CD14-positive monocyte (primary cell): Measurements from ENCODE around the gene MLLT3. TPM values are rescaled to one million over a fixed set of nuclear protein-coding genes. Genes with fewer than 3 reads are reported as not detected.

Experiments used
- DNase-seq, 3 donors: peaks; one replicate each; pipeline ENCODE4 v3.0.0-alpha.2; 2011 to 2022
- H2AFZ ChIP-seq: 2 replicates; pipeline ENCODE4 v1.6.0; 2012; ENCODE audit warnings: mild to moderate bottlenecking, low read depth, low read length, inconsistent platforms; ENCODE audit not compliant: insufficient read depth, poor library complexity, severe bottlenecking
- H3K27ac ChIP-seq, 2 donors: 1 replicate in 1 of 2; 2 replicates in 1 of 2; pipeline ENCODE4 v1.5.1; 2012 to 2013; ENCODE audit warnings: low read length in 2 of 2, control low read depth in 1 of 2, inconsistent platforms in 1 of 2, low read depth in 1 of 2, mild to moderate bottlenecking in 1 of 2
- H3K27me3 ChIP-seq, 2 donors: one replicate each; pipeline versions ENCODE4 v1.6.0 to v1.6.1; 2011 to 2013; ENCODE audit warnings: low read length in 2 of 2; ENCODE audit not compliant: control insufficient read depth in 2 of 2, insufficient read depth in 2 of 2
- H3K36me3 ChIP-seq, 2 donors: replicated peaks in 1 of 2; 1 replicate in 1 of 2; 2 replicates in 1 of 2; pipeline versions ENCODE4 v1.5.1 to v1.6.1; 2012 to 2013; ENCODE audit warnings: low read length in 2 of 2, control low read depth in 1 of 2, inconsistent platforms in 1 of 2, mild to moderate bottlenecking in 1 of 2; ENCODE audit not compliant: insufficient read depth in 2 of 2, control insufficient read depth in 1 of 2
- H3K4me1 ChIP-seq, 2 donors: 1 replicate in 1 of 2; 2 replicates in 1 of 2; pipeline versions ENCODE4 v1.5.1 to v1.6.1; 2012 to 2013; ENCODE audit warnings: low read length in 2 of 2, control low read depth in 1 of 2, inconsistent platforms in 1 of 2, mild to moderate bottlenecking in 1 of 2, moderate library complexity in 1 of 2; ENCODE audit not compliant: insufficient read depth in 2 of 2, control insufficient read depth in 1 of 2
- H3K4me2 ChIP-seq: replicated peaks from 2 replicates; pipeline ENCODE3; 2012; ENCODE audit warnings: low read length, moderate library complexity, mild to moderate bottlenecking; ENCODE audit not compliant: poor library complexity, severe bottlenecking; ENCODE audit errors: extremely low read depth
- H3K4me3 ChIP-seq, 3 experiments: fragments of 200-600 bp in 1 of 3; sonication (generic) in 1 of 3; replicated peaks in 1 of 3; 1 replicate in 2 of 3; 2 replicates in 1 of 3; pipeline ENCODE4 v1.5.1; 2011 to 2013; ENCODE audit warnings: low read length in 3 of 3, mild to moderate bottlenecking in 3 of 3, control low read depth in 2 of 3, low read depth in 2 of 3, inconsistent platforms in 1 of 3, moderate library complexity in 1 of 3
- H3K79me2 ChIP-seq: 2 replicates; pipeline ENCODE4 v1.6.0; 2012; ENCODE audit warnings: mild to moderate bottlenecking, control low read depth, inconsistent platforms, low read length, moderate library complexity; ENCODE audit not compliant: insufficient read depth
- H3K9ac ChIP-seq: 2 replicates; pipeline ENCODE4 v1.6.0; 2017; ENCODE audit warnings: low read length, mild to moderate bottlenecking; ENCODE audit not compliant: insufficient read depth, poor library complexity, severe bottlenecking
- H3K9me3 ChIP-seq, 2 donors: replicated peaks in 1 of 2; 1 replicate in 1 of 2; 2 replicates in 1 of 2; pipeline versions ENCODE4 v1.5.1 to v1.6.1; 2012 to 2013; ENCODE audit warnings: low read length in 2 of 2, control low read depth in 1 of 2; ENCODE audit not compliant: control insufficient read depth in 1 of 2, insufficient read depth in 1 of 2
- H4K20me1 ChIP-seq: 2 replicates; pipeline ENCODE4 v1.6.0; 2012; ENCODE audit warnings: mild to moderate bottlenecking, low read length, control low read depth, moderate library complexity; ENCODE audit not compliant: insufficient read depth
- H3K27ac Mint-ChIP-seq, 7 donors: one replicate each; pipeline ENCODE4 v1.8.0; 2020; ENCODE audit warnings: mild to moderate bottlenecking in 7 of 7, mixed read lengths in 7 of 7, moderate library complexity in 6 of 7, inconsistent platforms in 2 of 7
- H3K27me3 Mint-ChIP-seq, 3 donors: one replicate each; pipeline ENCODE4 v1.8.0; 2021 to 2022; ENCODE audit warnings: low read depth in 3 of 3, mild to moderate bottlenecking in 3 of 3, mixed read lengths in 3 of 3, moderate library complexity in 3 of 3, inconsistent platforms in 1 of 3
- H3K36me3 Mint-ChIP-seq, 2 donors: one replicate each; pipeline ENCODE4 v1.8.0; 2020; ENCODE audit warnings: mixed read lengths in 2 of 2, inconsistent platforms in 1 of 2, mild to moderate bottlenecking in 1 of 2
- H3K4me1 Mint-ChIP-seq: one replicate; pipeline ENCODE4 v1.8.0; 2020; ENCODE audit warnings: mild to moderate bottlenecking, mixed read lengths
- H3K4me3 Mint-ChIP-seq, 2 donors: one replicate each; pipeline ENCODE4 v1.8.0; 2020; ENCODE audit warnings: mild to moderate bottlenecking in 2 of 2, mixed read lengths in 2 of 2, moderate library complexity in 1 of 2
- H3K9me3 Mint-ChIP-seq, 7 donors: one replicate each; pipeline ENCODE4 v1.8.0; 2020 to 2022; ENCODE audit warnings: mixed read lengths in 7 of 7, mild to moderate bottlenecking in 6 of 7, moderate library complexity in 6 of 7, inconsistent platforms in 2 of 7
- CTCF ChIP-seq: fragments of 200-600 bp; IDR thresholded peaks from one replicate; pipeline ENCODE4 v1.8.0; 2022; ENCODE audit warnings: antibody characterized with exemption, mild to moderate bottlenecking
- WGBS: methylation state at CpG from one replicate; pipeline ENCODE4 v1.1.5; 2013; ENCODE audit warnings: missing lambda C conversion rate; ENCODE audit not compliant: insufficient coverage; 5-methylcytosine and 5-hydroxymethylcytosine counted together
- intact Hi-C, 2 donors: fragments of 100-400 bp; cut with micrococcal nuclease; formaldehyde crosslinking; loops; one replicate each; pipeline versions ENCODE4 v1.15.0 to v1.15.1; 2023
- polyA plus RNA-seq, 3 donors: library from polyadenylated mRNA; depleted of rRNA in 1 of 3; unstranded in 2 of 3; stranded (reverse) in 1 of 3; fragments of 300-500 nt in 2 of 3; fragments of >200 nt in 1 of 3; fragmentation: Illumina TruSeq in 2 of 3; gene quantifications; 1 replicate in 2 of 3; 2 replicates in 1 of 3; pipeline ENCODE4 v1.2.3, GENCODE V29; 2012 to 2021

MLLT3 gene
- polyA plus RNA-seq, 3 donors, result 0.81 to 2.3 (median 1.5) TPM

- peaks cover 33% of the 10 kb centered on the region for H3K4me1 Mint-ChIP-seq
- no peak overlapping the region for H3K27ac ChIP-seq
- H3K4me2 ChIP-seq, result peak overlapping the region; percentile 98
- no peak for TF ChIP-seq CTCF
- no peaks in the 10 kb centered on the region for H3K36me3 ChIP-seq
- peaks cover 34 to 36% of the 10 kb centered on the region in 2 donors for H3K4me1 ChIP-seq
- H3K9me3 ChIP-seq, result no peaks in the 10 kb centered on the region
- peak overlapping the region; percentile 99 to 100 for H3K4me3 Mint-ChIP-seq
- H3K36me3 Mint-ChIP-seq, result peaks cover 2 to 4% of the 10 kb centered on the region in 2 donors
- peak overlapping the region; percentile 87 for H2AFZ ChIP-seq
- H3K79me2 ChIP-seq, result no peaks in the 10 kb centered on the region
- H3K9me3 Mint-ChIP-seq, result peaks cover 0 to 5% (median 0%) of the 10 kb centered on the region in 7 donors
- peak overlapping the region in 1 of 3 experiments; percentile 90 for H3K4me3 ChIP-seq
- intact Hi-C loops, result loop anchor here in 1 of 2 donors (5.0 to 10.0 kb wide), 3 partner anchors 68 to 495 kb away; no protein-coding TSS in a partner anchor
- H3K27me3 ChIP-seq, result peaks cover 8 to 24% of the 10 kb centered on the region in 2 donors
- H3K9ac ChIP-seq, result no peak overlapping the region
- H3K27ac Mint-ChIP-seq, result no peak overlapping the region
- H3K27me3 Mint-ChIP-seq, result peaks cover 24 to 38% (median 32%) of the 10 kb centered on the region in 3 donors
- no peaks in the 10 kb centered on the region for H4K20me1 ChIP-seq
- no peak for DNase-seq
- WGBS, result 2% methylated on average over 6 of the region's 15 CpGs
Measured at GRCh38 chr9:20619487-20620200, 2.7 kb downstream of the MLLT3 start.

GRCh38 chr9:20618361-20618802, 3.9 kb downstream of the MLLT3 start:
- H3K27ac ChIP-seq, result no peak overlapping the region
- H3K4me1 Mint-ChIP-seq, result peaks cover 20% of the 10 kb centered on the region
- peaks cover 22 to 24% of the 10 kb centered on the region in 2 donors for H3K4me1 ChIP-seq

More at GRCh38 chr9:20618361-20618802, 3.9 kb downstream of the MLLT3 start:
- no peak overlapping the region for H3K4me3 Mint-ChIP-seq
- DNase-seq, result no peak
- Histone ChIP-seq H3K9ac (no peak overlapping the region), H3K9me3 (no peaks in the 10 kb centered on the region), H3K4me2 (no peak overlapping the region), H3K4me3 (no peak overlapping the region), H2AFZ (no peak overlapping the region), H3K27me3 (peaks cover 8 to 24% of the 10 kb centered on the region in 2 donors), H3K36me3 (no peaks in the 10 kb centered on the region), H3K79me2 (no peaks in the 10 kb centered on the region), H4K20me1 (no peaks in the 10 kb centered on the region)
- WGBS, result no CpG with 5 or more reads among the region's 2 CpGs
- peaks cover 17 to 31% (median 28%) of the 10 kb centered on the region in 3 donors for H3K27me3 Mint-ChIP-seq
- no peak for TF ChIP-seq CTCF
- intact Hi-C loops, result no loop called here
- H3K27ac Mint-ChIP-seq, result no peak overlapping the region
- peaks cover 0 to 5% (median 0%) of the 10 kb centered on the region in 7 donors for H3K9me3 Mint-ChIP-seq
- peaks cover 2 to 4% of the 10 kb centered on the region in 2 donors for H3K36me3 Mint-ChIP-seq
